GM12878 (cell line): Measurements from ENCODE around the gene FSTL4. TPM values are rescaled to one million over a fixed set of nuclear protein-coding genes. Genes with fewer than 3 reads are reported as not detected.

ENCODE experiments used
- ATF7 ChIP-seq: fragments of 450-650 bp; IDR thresholded peaks from 2 replicates; pipeline ENCODE4 v1.6.1; 2016; ENCODE audit warnings: low read depth, mild to moderate bottlenecking
- BHLHE40 ChIP-seq, 2 experiments: fragments of 450-650 bp in 1 of 2; IDR thresholded peaks; 2 replicates each; pipeline ENCODE4 v1.6.1; 2011 to 2017; ENCODE audit warnings: low read depth in 2 of 2, borderline replicate concordance in 1 of 2, improper control_type of control experiment in 1 of 2, low read length in 1 of 2, mild to moderate bottlenecking in 1 of 2
- EED ChIP-seq: sonication (generic); IDR thresholded peaks from 2 replicates; pipeline ENCODE4 v1.6.1; 2016; ENCODE audit warnings: antibody characterized with exemption, low read depth
- FOS ChIP-seq: IDR thresholded peaks from 3 replicates; pipeline ENCODE4 v1.6.1; 2011; ENCODE audit warnings: borderline replicate concordance; ENCODE audit not compliant: insufficient read length; ENCODE audit errors: extremely low read depth
- FOXK2 ChIP-seq: fragments of 450-650 bp; IDR thresholded peaks from 2 replicates; pipeline ENCODE4 v1.6.1; 2017; ENCODE audit warnings: mild to moderate bottlenecking, moderate library complexity
- GABPA ChIP-seq: IDR thresholded peaks from 2 replicates; pipeline ENCODE4 v1.6.1; 2014; ENCODE audit warnings: antibody characterized with exemption, low read depth, mild to moderate bottlenecking, inconsistent platforms
- KAT2A ChIP-seq: conservative IDR thresholded peaks from 2 replicates; pipeline ENCODE4 v1.6.1; 2011; ENCODE audit warnings: low read depth, low read length; ENCODE audit not compliant: control insufficient read depth
- KLF5 ChIP-seq: fragments of 450-650 bp; IDR thresholded peaks from 2 replicates; pipeline ENCODE4 v1.6.1; 2014; ENCODE audit warnings: mild to moderate bottlenecking; ENCODE audit not compliant: partially characterized antibody
- MTA3 ChIP-seq: IDR thresholded peaks from 2 replicates; pipeline ENCODE4 v1.6.1; 2012; ENCODE audit warnings: low read length, inconsistent platforms, borderline replicate concordance
- NBN ChIP-seq: fragments of 450-650 bp; IDR thresholded peaks from 2 replicates; pipeline ENCODE4 v1.6.1; 2016
- POLR2AphosphoS2 ChIP-seq: IDR thresholded peaks from 2 replicates; pipeline ENCODE4 v1.6.1; 2011; ENCODE audit warnings: low read depth, mild to moderate bottlenecking, low read length, improper control_type of control experiment, moderate library complexity
- RFX5 ChIP-seq: IDR thresholded peaks from 2 replicates; pipeline ENCODE4 v1.6.1; 2011; ENCODE audit warnings: low read depth, low read length, improper control_type of control experiment
- RUNX3 ChIP-seq: IDR thresholded peaks from 2 replicates; pipeline ENCODE4 v1.6.1; 2012; ENCODE audit warnings: low read length, inconsistent platforms
- SMARCA5 ChIP-seq: fragments of 450-650 bp; IDR thresholded peaks from 2 replicates; pipeline ENCODE4 v1.6.1; 2017; ENCODE audit warnings: mild to moderate bottlenecking
- SMC3 ChIP-seq: IDR thresholded peaks from 2 replicates; pipeline ENCODE4 v1.6.1; 2011; ENCODE audit warnings: low read length, improper control_type of control experiment, borderline replicate concordance
- SUZ12 ChIP-seq: fragments of 200-600 bp; sonication (generic); IDR thresholded peaks from one replicate; pipeline ENCODE4 v1.6.1; 2018; ENCODE audit warnings: antibody characterized with exemption, mild to moderate bottlenecking; ENCODE audit not compliant: unreplicated experiment
- TBL1XR1 ChIP-seq: IDR thresholded peaks from 2 replicates; pipeline ENCODE4 v1.6.1; 2012; ENCODE audit warnings: low read depth, low read length, improper control_type of control experiment
- ZNF622 ChIP-seq: fragments of 450-650 bp; IDR thresholded peaks from 2 replicates; pipeline ENCODE4 v1.6.1; 2017; ENCODE audit warnings: mild to moderate bottlenecking, inconsistent platforms
- polyA plus RNA-seq, 11 experiments: library from polyadenylated mRNA; depleted of rRNA in 4 of 11; unstranded in 6 of 11; stranded (reverse) in 5 of 11; fragments of >200 nt; fragmentation: Nextera tagmentation in 4 of 11; fragmentation: Illumina TruSeq in 1 of 11; extraction: Ambion mirVana in 4 of 11; extraction: Trizol in 1 of 11; gene quantifications; 1 replicate in 1 of 11; 2 replicates in 10 of 11; pipeline versions ENCODE4 v1.2.1 to v1.2.3, GENCODE V29; 2011 to 2016; ENCODE audit warnings: inconsistent platforms in 2 of 11, missing spikeins in 2 of 11, low read depth in 1 of 11
- total RNA-seq, 4 experiments: library from RNA; depleted of rRNA in 3 of 4; stranded (reverse); fragments of >200 nt in 3 of 4; fragmentation: Illumina TruSeq in 1 of 4; extraction: Trizol in 1 of 4; gene quantifications; 2 replicates each; pipeline versions ENCODE4 v1.2.1 to v1.2.3, GENCODE V29; 2013 to 2021
- TF ChIP-seq, protein P1 (sequence below), 3 experiments: IDR thresholded peaks in 2 of 3; conservative IDR thresholded peaks in 1 of 3; 2 replicates each; pipeline ENCODE4 v1.5.1; 2011; ENCODE audit warnings: low read depth in 3 of 3, low read length in 3 of 3, mild to moderate bottlenecking in 3 of 3, control low read depth in 2 of 3, moderate library complexity in 2 of 3, inconsistent platforms in 1 of 3, mixed read lengths in 1 of 3; ENCODE audit not compliant: control insufficient read depth in 2 of 3, insufficient read depth in 1 of 3; ENCODE audit errors: extremely low read depth in 1 of 3
- TF ChIP-seq, protein P2 (sequence below): IDR thresholded peaks from 2 replicates; pipeline ENCODE4 v1.6.1; 2011; ENCODE audit warnings: low read depth, mild to moderate bottlenecking, low read length, moderate library complexity, borderline replicate concordance; ENCODE audit errors: extremely low read depth
- TF ChIP-seq, protein P3 (sequence below): IDR thresholded peaks from 2 replicates; pipeline ENCODE4 v1.6.1; 2011; ENCODE audit warnings: low read depth, low read length, improper control_type of control experiment, borderline replicate concordance
- TF ChIP-seq, protein P4 (sequence below): fragments of 450-650 bp; IDR thresholded peaks from 2 replicates; pipeline ENCODE4 v1.6.1; 2017; ENCODE audit warnings: low read depth, mild to moderate bottlenecking, moderate library complexity

FSTL4 gene
- total and polyA plus RNA-seq, 10 of the 15 experiments (the other 5 are each of a cell fraction or from before 2014, with no cell fraction given): 0.01 to 0.79 (median 0.21) TPM; not detected in 6

DNA sequence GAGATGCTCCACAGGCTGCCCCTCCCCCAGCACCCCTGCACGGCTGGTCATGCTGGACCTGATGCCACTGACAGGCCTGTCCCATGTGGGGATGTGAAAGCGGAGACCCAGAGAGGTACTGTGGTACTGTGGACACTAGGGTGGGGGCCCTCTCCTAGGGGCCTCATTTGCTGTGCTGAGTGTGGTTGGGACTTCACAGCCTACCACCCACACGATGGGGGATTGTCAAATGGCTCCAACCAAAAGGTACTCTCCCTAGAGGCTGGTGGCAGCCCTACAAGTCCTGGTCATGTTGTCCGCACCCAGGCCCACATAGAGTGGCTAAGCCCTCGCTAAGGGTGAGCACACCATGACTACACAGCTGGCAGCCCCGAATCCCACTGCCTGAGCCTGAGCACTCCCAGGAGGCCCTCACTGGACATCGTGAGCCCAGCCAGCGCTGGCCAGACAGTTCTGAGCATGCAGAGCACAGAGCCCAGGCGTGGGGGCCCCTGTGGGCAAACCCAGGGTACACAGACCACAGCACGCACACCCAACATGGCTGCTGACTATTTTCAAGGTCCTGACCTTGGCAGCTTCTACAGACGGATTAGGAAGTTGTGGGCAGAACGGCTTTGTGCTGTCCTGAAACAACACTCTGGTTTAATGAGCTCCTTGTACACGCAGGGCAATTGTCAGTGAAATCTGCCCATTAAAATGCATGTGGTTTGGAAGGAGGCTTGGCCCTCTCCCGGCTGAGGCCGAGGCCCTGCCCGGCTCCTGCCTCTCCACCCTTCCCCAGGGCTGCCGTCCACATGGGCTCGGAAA lies 346.4 kb downstream of the FSTL4 start (continued):
- TF ChIP-seq TBL1XR1: no peak
- no peak for TF ChIP-seq SMC3
- no peak for TF ChIP-seq MTA3
- TF ChIP-seq FOS: no peak
- TF ChIP-seq ZNF622: no peak
- TF ChIP-seq RUNX3: peak; percentile 50
- 0 out of 2 replicates have a peak, but pooled peaks have one; percentile 18 for TF ChIP-seq ATF7
- TF ChIP-seq POLR2AphosphoS2: no peak
- no peak for TF ChIP-seq EED
- TF ChIP-seq SMARCA5: no peak
- TF ChIP-seq, protein P1, sequence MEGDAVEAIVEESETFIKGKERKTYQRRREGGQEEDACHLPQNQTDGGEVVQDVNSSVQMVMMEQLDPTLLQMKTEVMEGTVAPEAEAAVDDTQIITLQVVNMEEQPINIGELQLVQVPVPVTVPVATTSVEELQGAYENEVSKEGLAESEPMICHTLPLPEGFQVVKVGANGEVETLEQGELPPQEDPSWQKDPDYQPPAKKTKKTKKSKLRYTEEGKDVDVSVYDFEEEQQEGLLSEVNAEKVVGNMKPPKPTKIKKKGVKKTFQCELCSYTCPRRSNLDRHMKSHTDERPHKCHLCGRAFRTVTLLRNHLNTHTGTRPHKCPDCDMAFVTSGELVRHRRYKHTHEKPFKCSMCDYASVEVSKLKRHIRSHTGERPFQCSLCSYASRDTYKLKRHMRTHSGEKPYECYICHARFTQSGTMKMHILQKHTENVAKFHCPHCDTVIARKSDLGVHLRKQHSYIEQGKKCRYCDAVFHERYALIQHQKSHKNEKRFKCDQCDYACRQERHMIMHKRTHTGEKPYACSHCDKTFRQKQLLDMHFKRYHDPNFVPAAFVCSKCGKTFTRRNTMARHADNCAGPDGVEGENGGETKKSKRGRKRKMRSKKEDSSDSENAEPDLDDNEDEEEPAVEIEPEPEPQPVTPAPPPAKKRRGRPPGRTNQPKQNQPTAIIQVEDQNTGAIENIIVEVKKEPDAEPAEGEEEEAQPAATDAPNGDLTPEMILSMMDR (IDR thresholded peaks at IDR 0.05 in 2 of 3, conservative IDR thresholded peaks at IDR 0.05 in 1 of 3; ENCODE audit: control insufficient read depth in 2 of 3, extremely low read depth in 1 of 3, insufficient read depth in 1 of 3, low read depth in 3 of 3, low read length in 3 of 3): 0 out of 6 replicates have a peak, but pooled peaks of 1 of the 3 experiments have one; percentile 6
- no peak for TF ChIP-seq GABPA
- TF ChIP-seq BHLHE40 (IDR thresholded peaks at IDR 0.05; ENCODE audit: borderline replicate concordance in 1 of 2, low read depth in 2 of 2, low read length in 1 of 2): peak in 1 of 2 experiments; percentile 33; a peak in 1 of 4 replicates
- TF ChIP-seq KLF5: no peak
- TF ChIP-seq, protein P2, sequence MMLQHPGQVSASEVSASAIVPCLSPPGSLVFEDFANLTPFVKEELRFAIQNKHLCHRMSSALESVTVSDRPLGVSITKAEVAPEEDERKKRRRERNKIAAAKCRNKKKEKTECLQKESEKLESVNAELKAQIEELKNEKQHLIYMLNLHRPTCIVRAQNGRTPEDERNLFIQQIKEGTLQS: no peak
- TF ChIP-seq, protein P3, sequence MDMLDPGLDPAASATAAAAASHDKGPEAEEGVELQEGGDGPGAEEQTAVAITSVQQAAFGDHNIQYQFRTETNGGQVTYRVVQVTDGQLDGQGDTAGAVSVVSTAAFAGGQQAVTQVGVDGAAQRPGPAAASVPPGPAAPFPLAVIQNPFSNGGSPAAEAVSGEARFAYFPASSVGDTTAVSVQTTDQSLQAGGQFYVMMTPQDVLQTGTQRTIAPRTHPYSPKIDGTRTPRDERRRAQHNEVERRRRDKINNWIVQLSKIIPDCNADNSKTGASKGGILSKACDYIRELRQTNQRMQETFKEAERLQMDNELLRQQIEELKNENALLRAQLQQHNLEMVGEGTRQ: no peak
- TF ChIP-seq NBN: 0 out of 2 replicates have a peak, but pooled peaks have one; percentile 18
- no peak for TF ChIP-seq SUZ12
- no peak for TF ChIP-seq RFX5
- TF ChIP-seq, protein P4, sequence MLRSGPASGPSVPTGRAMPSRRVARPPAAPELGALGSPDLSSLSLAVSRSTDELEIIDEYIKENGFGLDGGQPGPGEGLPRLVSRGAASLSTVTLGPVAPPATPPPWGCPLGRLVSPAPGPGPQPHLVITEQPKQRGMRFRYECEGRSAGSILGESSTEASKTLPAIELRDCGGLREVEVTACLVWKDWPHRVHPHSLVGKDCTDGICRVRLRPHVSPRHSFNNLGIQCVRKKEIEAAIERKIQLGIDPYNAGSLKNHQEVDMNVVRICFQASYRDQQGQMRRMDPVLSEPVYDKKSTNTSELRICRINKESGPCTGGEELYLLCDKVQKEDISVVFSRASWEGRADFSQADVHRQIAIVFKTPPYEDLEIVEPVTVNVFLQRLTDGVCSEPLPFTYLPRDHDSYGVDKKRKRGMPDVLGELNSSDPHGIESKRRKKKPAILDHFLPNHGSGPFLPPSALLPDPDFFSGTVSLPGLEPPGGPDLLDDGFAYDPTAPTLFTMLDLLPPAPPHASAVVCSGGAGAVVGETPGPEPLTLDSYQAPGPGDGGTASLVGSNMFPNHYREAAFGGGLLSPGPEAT: peak; percentile 65; the same call in 1 of the 2 replicates
- no peak for TF ChIP-seq KAT2A
- TF ChIP-seq FOXK2: no peak
